Muscle layer of duodenum (tissue), 2 donors: ENCODE measurements around the gene SCN9A.
"Not testable (repeated sequence)": the region's sequence is repeated elsewhere in the genome, so short reads cannot be mapped to it uniquely, and the experiment has no call there.

Experiments
- H3K27ac ChIP-seq: one replicate; pipeline ENCODE4 v1.7.0; 2013; ENCODE audit warnings: mild to moderate bottlenecking, low read length
- H3K27me3 ChIP-seq: one replicate; pipeline ENCODE4 v1.7.0; 2013; ENCODE audit warnings: low read depth, mild to moderate bottlenecking, control low read depth, low read length
- H3K36me3 ChIP-seq, 2 donors: one replicate each; pipeline ENCODE4 v1.7.0; 2013; ENCODE audit warnings: low read length in 2 of 2, control low read depth in 1 of 2, mild to moderate bottlenecking in 1 of 2; ENCODE audit not compliant: insufficient read depth in 2 of 2, control insufficient read depth in 1 of 2
- H3K4me1 ChIP-seq, 2 donors: one replicate each; pipeline ENCODE4 v1.7.0; 2013; ENCODE audit warnings: low read length in 2 of 2, mild to moderate bottlenecking in 2 of 2, control low read depth in 1 of 2, moderate library complexity in 1 of 2; ENCODE audit not compliant: insufficient read depth in 2 of 2, control insufficient read depth in 1 of 2
- H3K4me3 ChIP-seq, 2 donors: one replicate each; pipeline ENCODE4 v1.7.0; 2013; ENCODE audit warnings: low read length in 2 of 2, low read depth in 1 of 2, mild to moderate bottlenecking in 1 of 2
- H3K9me3 ChIP-seq, 2 donors: one replicate each; pipeline ENCODE4 v1.7.0; 2013; ENCODE audit warnings: low read length in 2 of 2, control low read depth in 1 of 2, mild to moderate bottlenecking in 1 of 2; ENCODE audit not compliant: control insufficient read depth in 1 of 2
- donor health status: healthy.

SCN9A gene

GRCh38 chr2:166375736-166376487, at the start of gene SCN9A:
Gene SCN9A (minus strand): TSS chr2:166375944. CDS start chr2:166311756, 64,188 bp downstream.
- peaks cover 5 to 15% of the 10 kb centered on the region in 2 donors for H3K4me1 ChIP-seq
- H3K36me3 ChIP-seq: no peaks in the 10 kb centered on the region
- no peaks in the 10 kb centered on the region for H3K27me3 ChIP-seq
- H3K9me3 ChIP-seq: no peaks in the 10 kb centered on the region
- peak within 1 kb of the TSS; percentile 77 to 93 for H3K4me3 ChIP-seq
- no peak within 1 kb of the TSS for H3K27ac ChIP-seq

- Histone ChIP-seq H3K4me3 (no peak overlapping the region), H3K27ac (no peak overlapping the region), H3K36me3 (no peaks in the 10 kb centered on the region), H3K4me1 (no peaks in the 10 kb centered on the region), H3K27me3 (no peaks in the 10 kb centered on the region), H3K9me3 (no peaks in the 10 kb centered on the region)
Measured at GRCh38 chr2:166424841-166425240, 49.1 kb upstream of the SCN9A start.

- Histone ChIP-seq H3K9me3 (no peaks in the 10 kb centered on the region), H3K4me3 (no peak overlapping the region), H3K27ac (no peak overlapping the region), H3K27me3 (no peaks in the 10 kb centered on the region), H3K36me3 (peaks cover 0 to 4% of the 10 kb centered on the region in 2 donors), H3K4me1 (no peaks in the 10 kb centered on the region)
Measured at GRCh38 chr2:166419616-166419934, 43.8 kb upstream of the SCN9A start.

- Histone ChIP-seq H3K4me3 (no peak overlapping the region), H3K4me1 (no peaks in the 10 kb centered on the region), H3K9me3 (no peaks in the 10 kb centered on the region), H3K36me3 (peaks cover 0 to 4% of the 10 kb centered on the region in 2 donors), H3K27me3 (no peaks in the 10 kb centered on the region), H3K27ac (no peak overlapping the region)
Measured at GRCh38 chr2:166418853-166419615, 43.3 kb upstream of the SCN9A start.

GRCh38 chr2:166417669-166418068, 41.9 kb upstream of the SCN9A start:
- Histone ChIP-seq H3K9me3 (no peaks in the 10 kb centered on the region), H3K4me3 (no peak overlapping the region), H3K4me1 (no peaks in the 10 kb centered on the region), H3K27ac (no peak overlapping the region), H3K27me3 (no peaks in the 10 kb centered on the region), H3K36me3 (peaks cover 0 to 4% of the 10 kb centered on the region in 2 donors)

- H3K9me3 ChIP-seq: no peaks in the 10 kb centered on the region
- H3K27ac ChIP-seq: no peak overlapping the region
- H3K4me3 ChIP-seq: no peak overlapping the region
- no peaks in the 10 kb centered on the region for H3K27me3 ChIP-seq
- H3K36me3 ChIP-seq: peaks cover 0 to 4% of the 10 kb centered on the region in 2 donors
- H3K4me1 ChIP-seq: no peaks in the 10 kb centered on the region
Measured at GRCh38 chr2:166413255-166413654, 37.5 kb upstream of the SCN9A start.

- Histone ChIP-seq H3K9me3 (no peaks in the 10 kb centered on the region), H3K4me3 (no peak overlapping the region), H3K27me3 (no peaks in the 10 kb centered on the region), H3K27ac (no peak overlapping the region), H3K4me1 (no peaks in the 10 kb centered on the region), H3K36me3 (peaks cover 0 to 3% of the 10 kb centered on the region in 2 donors)
Measured at GRCh38 chr2:166411473-166412230, 35.9 kb upstream of the SCN9A start.

GRCh38 chr2:166410828-166411472, 35.2 kb upstream of the SCN9A start:
- Histone ChIP-seq H3K27me3 (no peaks in the 10 kb centered on the region), H3K4me1 (no peaks in the 10 kb centered on the region), H3K36me3 (no peaks in the 10 kb centered on the region), H3K9me3 (no peaks in the 10 kb centered on the region), H3K4me3 (no peak overlapping the region), H3K27ac (no peak overlapping the region)

GRCh38 chr2:166407746-166408145, 32.0 kb upstream of the SCN9A start:
- H3K4me1 ChIP-seq, H3K27me3 ChIP-seq, H3K4me3 ChIP-seq, H3K27ac ChIP-seq, H3K36me3 ChIP-seq, H3K9me3 ChIP-seq: not testable (repeated sequence)

- Histone ChIP-seq H3K9me3 (no peaks in the 10 kb centered on the region), H3K27ac (no peak overlapping the region), H3K4me1 (no peaks in the 10 kb centered on the region)
Measured at GRCh38 chr2:166406374-166406773, 30.6 kb upstream of the SCN9A start.

GRCh38 chr2:166405569-166405926, 29.8 kb upstream of the SCN9A start:
- H3K4me3 ChIP-seq: no peak overlapping the region
- H3K4me1 ChIP-seq: no peaks in the 10 kb centered on the region
- H3K9me3 ChIP-seq: no peaks in the 10 kb centered on the region
- no peaks in the 10 kb centered on the region for H3K36me3 ChIP-seq
- H3K27ac ChIP-seq: no peak overlapping the region
- no peaks in the 10 kb centered on the region for H3K27me3 ChIP-seq

More at GRCh38 chr2:166406374-166406773, 30.6 kb upstream of the SCN9A start:
- Histone ChIP-seq H3K27me3 (no peaks in the 10 kb centered on the region), H3K4me3 (no peak overlapping the region), H3K36me3 (no peaks in the 10 kb centered on the region)
